Measurements from ENCODE around the gene ATRNL1.

DNA sequence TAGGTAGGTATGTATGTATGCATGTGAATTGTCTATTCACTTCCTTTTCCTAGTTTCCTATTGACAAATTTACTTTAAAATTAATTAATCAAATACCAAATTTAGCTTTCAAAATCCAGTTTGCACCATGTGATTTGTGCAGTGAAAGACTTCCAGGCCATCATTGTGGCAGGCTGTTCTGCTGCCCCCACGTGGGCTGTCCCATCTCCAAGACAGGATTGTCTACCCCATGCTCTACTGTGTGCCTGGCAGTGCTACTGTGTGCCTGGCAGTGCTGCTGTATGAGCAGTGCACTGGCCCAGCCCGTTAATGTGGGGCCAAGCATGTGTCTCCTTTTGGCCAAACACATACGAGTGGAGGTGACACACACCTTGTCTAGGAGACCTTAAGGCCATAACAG lies 805.1 kb downstream of the ATRNL1 start:
- TF ChIP-seq, protein P1, sequence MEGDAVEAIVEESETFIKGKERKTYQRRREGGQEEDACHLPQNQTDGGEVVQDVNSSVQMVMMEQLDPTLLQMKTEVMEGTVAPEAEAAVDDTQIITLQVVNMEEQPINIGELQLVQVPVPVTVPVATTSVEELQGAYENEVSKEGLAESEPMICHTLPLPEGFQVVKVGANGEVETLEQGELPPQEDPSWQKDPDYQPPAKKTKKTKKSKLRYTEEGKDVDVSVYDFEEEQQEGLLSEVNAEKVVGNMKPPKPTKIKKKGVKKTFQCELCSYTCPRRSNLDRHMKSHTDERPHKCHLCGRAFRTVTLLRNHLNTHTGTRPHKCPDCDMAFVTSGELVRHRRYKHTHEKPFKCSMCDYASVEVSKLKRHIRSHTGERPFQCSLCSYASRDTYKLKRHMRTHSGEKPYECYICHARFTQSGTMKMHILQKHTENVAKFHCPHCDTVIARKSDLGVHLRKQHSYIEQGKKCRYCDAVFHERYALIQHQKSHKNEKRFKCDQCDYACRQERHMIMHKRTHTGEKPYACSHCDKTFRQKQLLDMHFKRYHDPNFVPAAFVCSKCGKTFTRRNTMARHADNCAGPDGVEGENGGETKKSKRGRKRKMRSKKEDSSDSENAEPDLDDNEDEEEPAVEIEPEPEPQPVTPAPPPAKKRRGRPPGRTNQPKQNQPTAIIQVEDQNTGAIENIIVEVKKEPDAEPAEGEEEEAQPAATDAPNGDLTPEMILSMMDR (IDR thresholded peaks at IDR 0.05) = no peak
- TF ChIP-seq RELA (CRISPR knock-in tag; IDR thresholded peaks at IDR 0.05; ENCODE audit: borderline replicate concordance) (no peak), NR3C1 (CRISPR knock-in tag; conservative IDR thresholded peaks at IDR 0.05; ENCODE audit: low read depth) (no peak), MXD4 (CRISPR knock-in tag; IDR thresholded peaks at IDR 0.05; ENCODE audit: borderline replicate concordance) (no peak)
- TF ChIP-seq, protein P2, sequence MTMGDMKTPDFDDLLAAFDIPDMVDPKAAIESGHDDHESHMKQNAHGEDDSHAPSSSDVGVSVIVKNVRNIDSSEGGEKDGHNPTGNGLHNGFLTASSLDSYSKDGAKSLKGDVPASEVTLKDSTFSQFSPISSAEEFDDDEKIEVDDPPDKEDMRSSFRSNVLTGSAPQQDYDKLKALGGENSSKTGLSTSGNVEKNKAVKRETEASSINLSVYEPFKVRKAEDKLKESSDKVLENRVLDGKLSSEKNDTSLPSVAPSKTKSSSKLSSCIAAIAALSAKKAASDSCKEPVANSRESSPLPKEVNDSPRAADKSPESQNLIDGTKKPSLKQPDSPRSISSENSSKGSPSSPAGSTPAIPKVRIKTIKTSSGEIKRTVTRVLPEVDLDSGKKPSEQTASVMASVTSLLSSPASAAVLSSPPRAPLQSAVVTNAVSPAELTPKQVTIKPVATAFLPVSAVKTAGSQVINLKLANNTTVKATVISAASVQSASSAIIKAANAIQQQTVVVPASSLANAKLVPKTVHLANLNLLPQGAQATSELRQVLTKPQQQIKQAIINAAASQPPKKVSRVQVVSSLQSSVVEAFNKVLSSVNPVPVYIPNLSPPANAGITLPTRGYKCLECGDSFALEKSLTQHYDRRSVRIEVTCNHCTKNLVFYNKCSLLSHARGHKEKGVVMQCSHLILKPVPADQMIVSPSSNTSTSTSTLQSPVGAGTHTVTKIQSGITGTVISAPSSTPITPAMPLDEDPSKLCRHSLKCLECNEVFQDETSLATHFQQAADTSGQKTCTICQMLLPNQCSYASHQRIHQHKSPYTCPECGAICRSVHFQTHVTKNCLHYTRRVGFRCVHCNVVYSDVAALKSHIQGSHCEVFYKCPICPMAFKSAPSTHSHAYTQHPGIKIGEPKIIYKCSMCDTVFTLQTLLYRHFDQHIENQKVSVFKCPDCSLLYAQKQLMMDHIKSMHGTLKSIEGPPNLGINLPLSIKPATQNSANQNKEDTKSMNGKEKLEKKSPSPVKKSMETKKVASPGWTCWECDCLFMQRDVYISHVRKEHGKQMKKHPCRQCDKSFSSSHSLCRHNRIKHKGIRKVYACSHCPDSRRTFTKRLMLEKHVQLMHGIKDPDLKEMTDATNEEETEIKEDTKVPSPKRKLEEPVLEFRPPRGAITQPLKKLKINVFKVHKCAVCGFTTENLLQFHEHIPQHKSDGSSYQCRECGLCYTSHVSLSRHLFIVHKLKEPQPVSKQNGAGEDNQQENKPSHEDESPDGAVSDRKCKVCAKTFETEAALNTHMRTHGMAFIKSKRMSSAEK (CRISPR knock-in tag; IDR thresholded peaks at IDR 0.05; ENCODE audit: borderline replicate concordance) = no peak
